K562 treated with DMSO at 1 percent for 48 hours (cell line): ENCODE data around the gene SMG9. TPM values are rescaled to one million over a fixed set of nuclear protein-coding genes. Genes with fewer than 3 reads are reported as not detected.

ENCODE experiments used
- total RNA-seq: library from RNA; unstranded; fragments of 300-600 nt; gene quantifications from 2 replicates; pipeline ENCODE4 v1.2.3, GENCODE V29; 2022; ENCODE audit warnings: low replicate concordance; ENCODE audit errors: extremely low read depth

Gene SMG9, protein sequence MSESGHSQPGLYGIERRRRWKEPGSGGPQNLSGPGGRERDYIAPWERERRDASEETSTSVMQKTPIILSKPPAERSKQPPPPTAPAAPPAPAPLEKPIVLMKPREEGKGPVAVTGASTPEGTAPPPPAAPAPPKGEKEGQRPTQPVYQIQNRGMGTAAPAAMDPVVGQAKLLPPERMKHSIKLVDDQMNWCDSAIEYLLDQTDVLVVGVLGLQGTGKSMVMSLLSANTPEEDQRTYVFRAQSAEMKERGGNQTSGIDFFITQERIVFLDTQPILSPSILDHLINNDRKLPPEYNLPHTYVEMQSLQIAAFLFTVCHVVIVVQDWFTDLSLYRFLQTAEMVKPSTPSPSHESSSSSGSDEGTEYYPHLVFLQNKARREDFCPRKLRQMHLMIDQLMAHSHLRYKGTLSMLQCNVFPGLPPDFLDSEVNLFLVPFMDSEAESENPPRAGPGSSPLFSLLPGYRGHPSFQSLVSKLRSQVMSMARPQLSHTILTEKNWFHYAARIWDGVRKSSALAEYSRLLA
- total RNA-seq: not detected in 2 replicates

DNA sequence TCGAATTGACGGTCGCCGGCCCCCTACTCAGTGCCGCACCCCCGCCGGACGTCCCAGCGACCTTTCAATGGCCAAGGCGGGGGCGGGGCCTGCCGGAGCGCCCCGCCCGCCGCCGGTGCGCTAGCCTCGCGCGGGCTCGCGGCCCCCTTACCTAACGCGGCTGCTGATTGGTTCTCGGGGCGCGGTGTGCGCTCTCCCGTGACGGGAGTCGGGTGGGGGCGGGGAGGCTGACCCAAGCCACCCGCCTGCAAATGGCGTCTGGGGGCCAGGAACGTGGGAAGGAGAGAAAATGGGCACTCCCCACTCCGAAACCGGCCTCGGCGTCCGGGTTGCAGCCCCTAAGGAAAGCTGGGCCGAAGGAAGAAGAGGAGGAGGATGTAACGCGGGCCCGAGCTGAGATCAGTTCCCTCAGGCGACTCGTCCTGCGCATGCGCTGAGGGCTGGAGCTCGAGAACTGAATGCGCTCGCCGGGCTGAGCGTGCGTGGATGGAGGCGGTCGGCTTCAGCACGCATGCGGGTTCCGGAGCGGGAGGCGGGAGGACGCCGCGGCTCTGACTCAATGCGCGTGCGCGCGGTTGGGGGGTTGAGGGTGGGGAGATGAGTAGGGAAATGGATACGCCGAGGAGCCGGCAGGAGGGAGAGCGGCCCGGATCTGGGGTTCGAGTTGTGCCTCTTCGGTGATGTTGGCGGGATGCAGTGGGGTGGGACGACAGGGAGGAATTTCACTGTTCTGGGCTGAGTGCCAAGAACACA, at the start of gene SMG9:
Gene SMG9 (minus strand): TSS at position 460 of the 753 bp plus-strand sequence. CDS start 4,221 bp downstream, outside the sequence.

DNA sequence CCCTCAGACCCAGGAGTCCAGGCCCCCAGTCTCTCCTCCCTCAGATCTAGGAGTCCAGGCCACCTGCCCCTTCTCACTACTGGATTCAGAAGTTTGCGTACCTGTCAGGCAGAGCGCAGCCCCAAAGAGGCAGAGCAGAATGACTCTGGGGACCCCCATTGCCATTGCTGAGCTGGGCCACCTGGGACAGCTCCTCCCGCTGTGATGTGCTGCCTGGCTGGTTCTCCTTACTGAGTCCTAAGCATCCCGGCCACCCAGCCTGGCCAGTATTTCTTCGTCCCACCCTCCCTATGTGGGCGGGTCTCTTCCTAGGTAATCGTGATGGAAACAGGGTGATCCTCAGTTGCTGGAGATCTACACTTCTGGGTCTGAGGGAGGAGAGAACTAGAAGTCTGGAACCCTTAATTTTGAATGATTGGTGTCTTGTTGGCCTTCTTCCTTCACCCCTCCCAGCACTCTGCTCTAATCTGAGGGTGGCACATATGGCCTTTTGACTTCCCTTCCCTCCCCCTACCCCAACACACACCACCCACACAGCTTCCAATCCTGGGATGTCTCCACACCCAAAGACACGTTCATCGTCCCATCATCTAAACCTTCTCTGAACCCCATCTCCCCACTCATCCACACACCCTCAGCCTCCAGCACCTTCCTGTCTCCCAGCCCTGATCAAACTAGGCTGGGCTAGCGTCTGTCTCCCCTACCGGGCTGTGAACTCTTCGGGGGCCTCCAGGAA, 47.6 kb upstream of the SMG9 start, which contains the start of gene LYPD5:
Gene LYPD5 (minus strand): TSS at position 232 of the 736 bp plus-strand sequence. CDS start 67 bp downstream, at position 165.

GRCh38 chr19:43780706-43781525, 26.2 kb upstream of the SMG9 start, which contains the start of gene KCNN4:
Gene KCNN4, minus strand, starts transcription at chr19:43780973. Its CDS starts 112 bp downstream, at chr19:43780861.

DNA sequence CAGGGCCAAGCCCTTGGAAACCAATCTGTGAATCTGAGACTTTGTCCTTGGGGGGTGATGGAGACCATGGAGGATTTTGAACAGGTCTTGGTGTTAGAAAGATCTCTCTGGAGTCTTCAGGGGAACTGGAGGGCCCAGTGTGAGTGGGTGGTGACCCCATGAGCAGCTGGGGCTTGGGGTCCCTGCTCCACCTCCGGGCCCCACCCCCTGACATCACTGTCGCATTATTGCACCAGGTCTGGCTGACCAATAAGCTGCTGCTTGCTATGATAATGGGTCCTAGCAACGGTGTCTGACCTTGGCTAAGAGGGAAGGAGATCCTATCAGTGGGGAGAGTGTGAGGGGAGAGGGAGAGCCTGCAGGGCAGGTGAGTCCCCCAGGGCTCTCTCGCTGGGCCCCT, 39.0 kb downstream of the SMG9 start, which contains the start of gene IRGC:
Gene IRGC (plus strand): TSS at position 301 of the 400 bp plus-strand sequence. CDS start 2,483 bp downstream, outside the sequence.

Other genes starting within 250 kb of the SMG9 start
- not detected in 2 replicates for gene ETHE1, start 227.8 kb downstream of the SMG9 start, total RNA-seq
- not detected in 2 replicates for gene ZNF575, start 221.8 kb downstream of the SMG9 start, total RNA-seq
- gene XRCC1, start 179.4 kb downstream of the SMG9 start, total RNA-seq: not detected in 2 replicates
- not detected in 2 replicates for gene PINLYP, start 179.2 kb downstream of the SMG9 start, total RNA-seq
- not detected in 2 replicates for gene IRGQ, start 158.8 kb downstream of the SMG9 start, total RNA-seq
- not detected in 2 replicates for gene ZNF576, start 158.4 kb downstream of the SMG9 start, total RNA-seq
- not detected in 2 replicates for gene SRRM5, start 142.9 kb downstream of the SMG9 start, total RNA-seq
- gene ZNF428, start 135.3 kb downstream of the SMG9 start, total RNA-seq: not detected in 2 replicates
- gene CADM4, start 115.1 kb downstream of the SMG9 start, total RNA-seq: not detected in 2 replicates
- not detected in 2 replicates for gene PLAUR, start 84.8 kb downstream of the SMG9 start, total RNA-seq
- gene IRGC, start 38.9 kb downstream of the SMG9 start, total RNA-seq: not detected in 2 replicates
- gene KCNN4, start 26.0 kb upstream of the SMG9 start, total RNA-seq: not detected in 2 replicates
- not detected in 2 replicates for gene LYPD5, start 47.5 kb upstream of the SMG9 start, total RNA-seq
- not detected in 2 replicates for gene ZNF283, start 72.4 kb upstream of the SMG9 start, total RNA-seq
- gene ZNF404, start 129.0 kb upstream of the SMG9 start, total RNA-seq: not detected in 2 replicates
- not detected in 2 replicates for gene ZNF45, start 180.3 kb upstream of the SMG9 start, total RNA-seq
- not detected in 2 replicates for gene ZNF221, start 196.3 kb upstream of the SMG9 start, total RNA-seq
- gene ZNF155, start 229.2 kb upstream of the SMG9 start, total RNA-seq: not detected in 2 replicates
- gene ZNF230, start 248.0 kb upstream of the SMG9 start, total RNA-seq: not detected in 2 replicates